MM.1S (cell line): ENCODE data around the gene GBA2.

ENCODE experiments used
- DNase-seq: peaks from one replicate; pipeline ENCODE4 v3.0.0-alpha.2; 2015
- H2AFZ ChIP-seq: fragments of 300-600 bp; sonication (generic); 2 replicates; pipeline ENCODE4 v1.6.0; 2016; ENCODE audit warnings: antibody characterized with exemption, low read length
- H3F3A ChIP-seq: fragments of 300-600 bp; sonication (generic); 2 replicates; pipeline ENCODE4 v1.6.1; 2016; ENCODE audit warnings: mild to moderate bottlenecking, antibody characterized with exemption, low read length, moderate library complexity, mixed read lengths; ENCODE audit not compliant: insufficient read depth
- H3K27ac ChIP-seq: fragments of 300-600 bp; sonication (generic); 2 replicates; pipeline ENCODE4 v1.5.1; 2016; ENCODE audit warnings: mild to moderate bottlenecking, low read length
- H3K27me3 ChIP-seq: fragments of 300-600 bp; sonication (generic); replicated peaks from 2 replicates; pipeline ENCODE4 v1.6.0; 2016; ENCODE audit warnings: low read length; ENCODE audit not compliant: insufficient read depth
- H3K36me3 ChIP-seq: fragments of 300-600 bp; sonication (generic); replicated peaks from 2 replicates; pipeline ENCODE4 v1.6.1; 2016; ENCODE audit warnings: mild to moderate bottlenecking, low read length, mixed read lengths; ENCODE audit not compliant: insufficient read depth
- H3K4me1 ChIP-seq: fragments of 300-600 bp; sonication (generic); 2 replicates; pipeline ENCODE4 v1.6.1; 2016; ENCODE audit warnings: low read length, mixed read lengths
- H3K4me2 ChIP-seq: fragments of 300-600 bp; sonication (generic); 2 replicates; pipeline ENCODE4 v1.6.0; 2016; ENCODE audit warnings: low read depth, low read length
- H3K4me3 ChIP-seq: fragments of 300-600 bp; sonication (generic); 2 replicates; pipeline ENCODE4 v1.5.1; 2016; ENCODE audit warnings: low read length, mixed read lengths
- H3K79me2 ChIP-seq: fragments of 300-600 bp; sonication (generic); 2 replicates; pipeline ENCODE4 v1.6.1; 2016; ENCODE audit warnings: mixed run types, low read length, mixed read lengths
- H3K9ac ChIP-seq: fragments of 300-600 bp; sonication (generic); 2 replicates; pipeline ENCODE4 v1.6.1; 2016; ENCODE audit warnings: low read length, mixed read lengths
- H3K9me2 ChIP-seq: fragments of 300-600 bp; sonication (generic); replicated peaks from 2 replicates; pipeline ENCODE4 v1.6.1; 2016; ENCODE audit warnings: mild to moderate bottlenecking, low read length, mixed read lengths; ENCODE audit not compliant: insufficient read depth
- H3K9me3 ChIP-seq: fragments of 300-600 bp; sonication (generic); replicated peaks from 2 replicates; pipeline ENCODE4 v1.6.1; 2016; ENCODE audit warnings: mild to moderate bottlenecking, low read length, mixed read lengths; ENCODE audit not compliant: insufficient read depth
- H4K20me1 ChIP-seq: fragments of 300-600 bp; sonication (generic); 2 replicates; pipeline ENCODE4 v1.6.1; 2016; ENCODE audit warnings: mild to moderate bottlenecking, low read length, moderate library complexity, mixed read lengths; ENCODE audit not compliant: insufficient read depth
- CTCF ChIP-seq: fragments of 300-600 bp; sonication (generic); IDR thresholded peaks from 2 replicates; pipeline ENCODE4 v1.5.1; 2016; ENCODE audit warnings: antibody characterized with exemption, low read length, mixed read lengths
- EZH2 ChIP-seq: fragments of 300-600 bp; sonication (generic); optimal IDR thresholded peaks from 2 replicates; pipeline ENCODE3; 2017; ENCODE audit warnings: low read depth, mild to moderate bottlenecking, antibody characterized with exemption, low read length, mixed read lengths
- EZH2phosphoT487 ChIP-seq: fragments of 300-600 bp; sonication (generic); IDR thresholded peaks from 2 replicates; pipeline ENCODE4 v1.6.1; 2018; ENCODE audit warnings: antibody characterized with exemption, low read length

Gene GBA2

GRCh38 chr9:35734096-35734495 lies 14.9 kb downstream of the GBA2 start:
- Histone ChIP-seq H3K36me3 (0 out of 2 replicates have a peak, but pooled peaks cover 3% of the 10 kb centered on the region), H3K4me2 (peak overlapping the region; percentile 78; the same call in 1 of the 2 replicates), H3K4me3 (no peak overlapping the region), H3K9ac (no peak overlapping the region), H3K79me2 (peaks cover 50% of the 10 kb centered on the region), H3K9me3 (no peaks in the 10 kb centered on the region), H3K27ac (no peak overlapping the region), H4K20me1 (no peaks in the 10 kb centered on the region), H3K27me3 (no peaks in the 10 kb centered on the region), H3K4me1 (peaks cover 24% of the 10 kb centered on the region), H3F3A (peaks cover 31% of the 10 kb centered on the region; the same call in 1 of the 2 replicates), H2AFZ (no peak overlapping the region), H3K9me2 (no peaks in the 10 kb centered on the region)
- no peak for DNase-seq
- TF ChIP-seq EZH2phosphoT487 (no peak), EZH2 (no peak), CTCF (no peak)

- H3F3A ChIP-seq, result peaks cover 31% of the 10 kb centered on the region; the same call in 1 of the 2 replicates
- no peaks in the 10 kb centered on the region for H3K9me2 ChIP-seq
- peak overlapping the region; percentile 90 for H3K4me3 ChIP-seq
- no peaks in the 10 kb centered on the region for H3K9me3 ChIP-seq
- H2AFZ ChIP-seq, result peak overlapping the region; percentile 65
- peaks cover 31% of the 10 kb centered on the region for H3K4me1 ChIP-seq
- peak; percentile 59 for DNase-seq
- 0 out of 2 replicates have a peak, but pooled peaks cover 3% of the 10 kb centered on the region for H3K36me3 ChIP-seq
- H3K27me3 ChIP-seq, result no peaks in the 10 kb centered on the region
- H4K20me1 ChIP-seq, result no peaks in the 10 kb centered on the region
- peak overlapping the region; percentile 78 for H3K4me2 ChIP-seq
- H3K27ac ChIP-seq, result peak overlapping the region; percentile 75; the same call in 1 of the 2 replicates
- TF ChIP-seq EZH2, result no peak
- H3K9ac ChIP-seq, result peak overlapping the region; percentile 78
- peaks cover 62% of the 10 kb centered on the region for H3K79me2 ChIP-seq
Measured at GRCh38 chr9:35732800-35733541, 16.1 kb downstream of the GBA2 start.

- Histone ChIP-seq H2AFZ (peak within 1 kb of the TSS; percentile 86), H3K27me3 (no peaks in the 10 kb centered on the region), H3K4me2 (peak within 1 kb of the TSS; percentile 94), H3F3A (peaks cover 31% of the 10 kb centered on the region; the same call in 1 of the 2 replicates), H3K79me2 (peaks cover 68% of the 10 kb centered on the region), H4K20me1 (no peaks in the 10 kb centered on the region), H3K4me3 (peak within 1 kb of the TSS; percentile 90), H3K27ac (peak within 1 kb of the TSS; percentile 75; the same call in 1 of the 2 replicates), H3K36me3 (0 out of 2 replicates have a peak, but pooled peaks cover 3% of the 10 kb centered on the region), H3K9me2 (no peaks in the 10 kb centered on the region), H3K9me3 (no peaks in the 10 kb centered on the region), H3K4me1 (peaks cover 31% of the 10 kb centered on the region), H3K9ac (peak within 1 kb of the TSS; percentile 78)
- DNase-seq, result peak; percentile 98
- peak; percentile 20; the same call in 1 of the 2 replicates for TF ChIP-seq CTCF
- TF ChIP-seq EZH2phosphoT487, result no peak
Measured at GRCh38 chr9:35732185-35732799, 16.7 kb downstream of the GBA2 start, which contains the start of the genes CREB3 and TLN1. TSS of gene CREB3 (plus strand) at chr9:35732666. CDS start at chr9:35732773, 107 bp downstream. TSS of gene TLN1 (minus strand) at chr9:35732195. CDS start at chr9:35725694, 6,501 bp downstream.
